Sigmoid colon (tissue), 7 donors: ENCODE measurements around the gene SYTL2. TPM values are rescaled to one million over a fixed set of nuclear protein-coding genes. Genes with fewer than 3 reads are reported as not detected.
"Not testable (repeated sequence)": the region's sequence is repeated elsewhere in the genome, so short reads cannot be mapped to it uniquely, and the experiment has no call there.

Source experiments
- DNase-seq: peaks from one replicate; pipeline ENCODE4 v3.0.0-alpha.2; 2019
- H3K27ac ChIP-seq, 4 donors: fragments of 200-600 bp; sonication (generic); one replicate each; pipeline ENCODE4 v1.5.1; 2016 to 2019; ENCODE audit warnings: mild to moderate bottlenecking in 1 of 4
- H3K27me3 ChIP-seq, 3 donors: fragments of 200-600 bp; sonication (generic); one replicate each; pipeline ENCODE4 v1.5.1; 2019; ENCODE audit warnings: mild to moderate bottlenecking in 1 of 3
- H3K36me3 ChIP-seq, 4 donors: fragments of 200-600 bp; sonication (generic); one replicate each; pipeline ENCODE4 v1.5.1; 2016 to 2019
- H3K4me1 ChIP-seq, 4 donors: fragments of 200-600 bp; sonication (generic); one replicate each; pipeline ENCODE4 v1.5.1; 2017 to 2019
- H3K4me3 ChIP-seq, 4 donors: fragments of 200-600 bp; sonication (generic); one replicate each; pipeline ENCODE4 v1.5.1; 2017 to 2019; ENCODE audit warnings: mild to moderate bottlenecking in 2 of 4, moderate library complexity in 1 of 4
- H3K9me3 ChIP-seq, 4 donors: fragments of 200-600 bp in 3 of 4; sonication (generic) in 3 of 4; one replicate each; pipeline versions ENCODE4 v1.5.1 to v1.6.1; 2013 to 2019
- CTCF ChIP-seq, 4 experiments: fragments of 450-650 bp in 3 of 4; fragments of 200-600 bp in 1 of 4; IDR thresholded peaks; one replicate each; pipeline ENCODE4 v1.5.1; 2016 to 2019; ENCODE audit warnings: antibody characterized with exemption in 4 of 4, mild to moderate bottlenecking in 3 of 4, moderate library complexity in 2 of 4
- EP300 ChIP-seq, 4 donors: sonication (generic); formaldehyde crosslinking; IDR thresholded peaks; one replicate each; pipeline ENCODE4 v1.6.1; 2017; ENCODE audit warnings: antibody characterized with exemption in 4 of 4
- POLR2A ChIP-seq, 2 donors: fragments of 450-650 bp; IDR thresholded peaks; one replicate each; pipeline ENCODE4 v1.6.1; 2016; ENCODE audit warnings: antibody characterized with exemption in 2 of 2, mild to moderate bottlenecking in 2 of 2, moderate library complexity in 2 of 2
- POLR2AphosphoS5 ChIP-seq, 4 donors: sonication (generic); formaldehyde crosslinking; IDR thresholded peaks; one replicate each; pipeline ENCODE4 v1.6.1; 2017; ENCODE audit warnings: antibody characterized with exemption in 4 of 4
- WGBS, 2 donors: extraction: QIAGEN DNeasy Blood & Tissue Kit; methylation state at CpG; one replicate each; pipeline ENCODE4 v1.1.7; 2013; 5-methylcytosine and 5-hydroxymethylcytosine counted together
- intact Hi-C: fragments of 100-400 bp; cut with DNase I; formaldehyde crosslinking; loops from one replicate; pipeline ENCODE4 v1.15.1; 2023
- polyA plus RNA-seq, 3 donors: library from polyadenylated mRNA; stranded (reverse); fragments of 200-250 nt; gene quantifications; one replicate each; pipeline ENCODE4 v1.2.3, GENCODE V29; 2013
- total RNA-seq, 4 donors: library from RNA; depleted of rRNA; stranded (reverse); fragments of >200 nt; gene quantifications; one replicate each; pipeline ENCODE4 v1.1.0, GENCODE V29; 2016
- donor health status: healthy with polysubstance abuse.
- donor health status: Bipolar disorder and iron deficiency.
- donor health status: healthy.

SYTL2 gene
- total and polyA plus RNA-seq, 7 donors, result 9.0 to 104 (median 30.2) TPM

DNA sequence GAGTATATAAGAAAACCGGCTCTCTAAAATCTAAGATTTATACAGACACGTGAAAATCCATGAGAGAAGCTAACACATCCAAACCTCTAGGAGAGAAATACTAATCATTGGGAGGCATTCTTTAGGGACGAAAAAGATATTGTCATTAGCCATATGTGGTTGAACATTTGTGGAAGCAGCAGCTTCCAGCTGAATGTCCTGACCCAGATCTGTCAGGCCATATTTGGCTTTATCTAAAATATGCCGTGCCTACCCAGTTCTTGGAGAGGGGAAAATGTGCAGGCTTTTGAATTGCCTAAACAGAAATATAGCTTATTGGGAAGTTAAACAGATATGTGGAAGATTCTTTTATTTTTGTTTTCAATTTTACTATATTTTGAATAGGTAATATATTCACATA is 131.4 kb downstream of the SYTL2 start:
- H3K27me3 ChIP-seq, result no peaks in the 10 kb centered on the region
- no peaks in the 10 kb centered on the region for H3K9me3 ChIP-seq
- 88 to 91% methylated on average over 4 of the region's 4 CpGs for WGBS, 2 donors
- H3K36me3 ChIP-seq, result no peaks in the 10 kb centered on the region
- TF ChIP-seq POLR2AphosphoS5 (IDR thresholded peaks at IDR 0.05) (no peak), CTCF (IDR thresholded peaks at IDR 0.05) (no peak)
- peaks cover 0 to 4% (median 0%) of the 10 kb centered on the region in 4 donors for H3K4me1 ChIP-seq
- intact Hi-C loops, result no loop called here
- no peak overlapping the region for H3K27ac ChIP-seq
- no peak for DNase-seq
- no peak overlapping the region for H3K4me3 ChIP-seq

- WGBS, 2 donors, result 93 to 96% methylated on average over 3 of the region's 3 CpGs
- Histone ChIP-seq H3K4me3 (no peak overlapping the region), H3K4me1 (no peaks in the 10 kb centered on the region), H3K27ac (no peak overlapping the region), H3K9me3 (no peaks in the 10 kb centered on the region), H3K36me3 (no peaks in the 10 kb centered on the region), H3K27me3 (no peaks in the 10 kb centered on the region)
- intact Hi-C loops, result no loop called here
- no peak for DNase-seq
- TF ChIP-seq POLR2AphosphoS5 (IDR thresholded peaks at IDR 0.05) (no peak), EP300 (IDR thresholded peaks at IDR 0.05) (no peak), CTCF (IDR thresholded peaks at IDR 0.05) (no peak)
These were observed 137.5 kb downstream of the SYTL2 start for GRCh38 chr11:85673393-85673792.

DNA sequence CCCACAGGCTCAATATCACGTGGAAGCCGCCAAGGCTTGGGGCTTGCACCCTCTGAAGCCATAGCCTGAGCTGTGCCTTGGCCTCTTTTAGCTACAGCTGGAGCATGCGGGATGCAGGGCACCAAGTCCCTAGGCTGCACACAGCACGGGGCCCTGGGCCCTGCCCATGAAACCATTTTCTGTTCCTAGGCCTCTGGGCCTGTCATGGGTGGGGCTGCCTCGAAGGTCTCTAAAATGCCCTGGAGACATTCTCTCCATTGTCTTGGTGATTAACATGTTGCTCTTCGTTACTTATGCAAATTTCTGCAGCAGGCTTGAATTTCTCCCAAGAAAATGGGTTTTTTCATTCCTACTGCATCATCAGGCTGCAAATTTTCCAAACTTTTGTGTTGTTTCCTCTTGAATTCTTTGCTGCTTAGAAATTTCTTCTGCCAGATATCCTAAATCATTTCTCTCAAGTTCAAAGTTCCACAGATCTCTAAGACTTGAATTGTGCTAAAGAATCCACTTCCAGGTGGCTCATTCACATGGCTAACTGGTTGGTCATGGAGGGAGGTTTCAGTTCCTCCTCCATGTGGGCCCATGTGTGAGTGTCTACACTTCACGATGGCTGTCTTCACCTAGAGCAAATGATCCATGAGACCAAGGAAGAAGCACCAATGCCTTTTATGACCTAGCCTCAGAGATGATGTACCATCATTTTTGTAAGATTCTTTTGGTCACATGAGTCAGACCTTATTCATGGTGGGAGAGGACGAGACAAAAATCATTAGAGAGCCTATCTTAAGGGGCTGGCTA is 138.6 kb downstream of the SYTL2 start:
- intact Hi-C loops, result no loop called here
- TF ChIP-seq POLR2AphosphoS5 (IDR thresholded peaks at IDR 0.05) (no peak), CTCF (IDR thresholded peaks at IDR 0.05) (no peak), POLR2A (IDR thresholded peaks at IDR 0.05) (no peak), EP300 (IDR thresholded peaks at IDR 0.05) (no peak)
- H3K36me3 ChIP-seq, result no peaks in the 10 kb centered on the region
- H3K4me1 ChIP-seq, result no peaks in the 10 kb centered on the region
- H3K9me3 ChIP-seq, result no peaks in the 10 kb centered on the region
- no peaks in the 10 kb centered on the region for H3K27me3 ChIP-seq
- no peak overlapping the region for H3K4me3 ChIP-seq
- no peak for DNase-seq
- H3K27ac ChIP-seq, result no peak overlapping the region
- WGBS, 2 donors, result 89 to 92% methylated on average over 8 of the region's 8 CpGs

DNA sequence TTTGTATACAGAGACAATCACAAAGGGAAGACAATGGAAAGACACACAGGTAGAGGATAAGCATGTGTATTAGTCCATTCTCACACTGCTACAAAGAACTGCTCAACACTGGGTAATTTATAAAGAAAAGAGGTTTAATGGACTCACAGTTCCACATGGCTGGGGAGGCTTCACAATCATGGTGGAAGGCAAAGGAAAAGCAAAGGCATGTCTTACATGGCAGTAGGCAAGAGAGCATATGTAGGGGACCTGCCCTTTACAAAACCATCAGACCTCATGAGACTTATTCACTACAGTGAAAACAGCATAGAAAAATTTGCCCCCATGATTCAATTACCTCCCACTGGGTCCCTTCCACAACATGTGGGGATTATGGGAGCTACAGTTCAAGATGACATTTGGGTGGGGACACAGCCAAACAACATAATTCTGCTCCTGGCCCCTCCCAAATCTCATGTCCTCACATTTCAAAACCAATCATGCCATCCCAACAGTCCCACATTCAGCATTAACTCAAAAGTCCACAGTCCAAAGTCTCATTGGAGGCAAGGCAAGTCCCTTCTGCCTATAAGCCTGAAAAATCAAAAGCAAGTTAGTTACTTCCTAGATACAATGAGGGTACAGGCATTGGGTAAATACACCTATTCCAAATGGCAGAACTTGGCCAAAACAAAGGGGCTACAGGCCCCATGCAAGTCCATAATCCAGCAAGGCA is 139.8 kb downstream of the SYTL2 start:
- H3K27ac ChIP-seq, H3K9me3 ChIP-seq, intact Hi-C loops, DNase-seq, H3K4me1 ChIP-seq, H3K4me3 ChIP-seq, H3K36me3 ChIP-seq, H3K27me3 ChIP-seq: not testable (repeated sequence)

DNA sequence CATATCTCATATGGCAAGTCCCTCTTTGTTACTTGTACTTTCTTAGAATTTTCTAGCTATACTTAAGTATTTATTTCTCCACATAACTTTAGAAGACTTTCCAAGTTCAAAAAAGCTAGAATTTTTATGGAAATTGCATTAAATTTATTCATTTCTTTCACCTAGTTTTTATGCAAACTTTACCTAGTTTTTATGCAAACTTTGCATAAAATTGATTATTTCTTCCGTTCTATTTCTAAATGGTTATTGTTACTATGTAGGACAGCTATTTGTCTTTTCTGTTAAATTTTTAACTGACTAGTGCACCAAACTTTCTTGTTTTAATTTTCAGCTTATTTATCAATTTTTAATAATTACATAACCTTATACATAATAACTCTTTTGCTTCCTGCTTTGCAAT is 142.8 kb downstream of the SYTL2 start:
- Histone ChIP-seq H3K27me3 (no peaks in the 10 kb centered on the region), H3K4me1 (peaks cover 0 to 6% (median 2%) of the 10 kb centered on the region in 4 donors), H3K4me3 (no peak overlapping the region), H3K9me3 (no peaks in the 10 kb centered on the region), H3K27ac (no peak overlapping the region), H3K36me3 (no peaks in the 10 kb centered on the region)
- intact Hi-C loops, result loop anchor here (10.0 kb wide), 2 partner anchors 73 to 577 kb away; partner anchors contain the start of gene EED
- DNase-seq, result no peak
- TF ChIP-seq POLR2A (IDR thresholded peaks at IDR 0.05) (no peak), POLR2AphosphoS5 (IDR thresholded peaks at IDR 0.05) (no peak), EP300 (IDR thresholded peaks at IDR 0.05) (no peak), CTCF (IDR thresholded peaks at IDR 0.05) (no peak)
- 93 to 98% methylated on average over 1 of the region's 1 CpG for WGBS, 2 donors
